Fibroblast of pulmonary artery (primary cell): Measurements from ENCODE around the gene OSM.

Experiments used
- DNase-seq: peaks from one replicate; pipeline ENCODE4 v3.0.0-alpha.2; 2010; ENCODE audit warnings: low read depth
- H3K4me3 ChIP-seq: replicated peaks from 2 replicates; pipeline ENCODE4 v1.5.1; 2011; ENCODE audit warnings: low read depth, mild to moderate bottlenecking, control low read depth, low read length, moderate library complexity
- CTCF ChIP-seq: IDR thresholded peaks from 2 replicates; pipeline ENCODE4 v1.5.1; 2011; ENCODE audit warnings: mild to moderate bottlenecking, control low read depth, low read length, inconsistent platforms; ENCODE audit errors: missing control alignments

The OSM gene

GRCh38 chr22:30309951-30310741 is 43.5 kb upstream of the OSM start:
- no peak overlapping the region for H3K4me3 ChIP-seq
- no peak for DNase-seq
- TF ChIP-seq CTCF = no peak

- TF ChIP-seq CTCF = no peak
- no peak overlapping the region for H3K4me3 ChIP-seq
- no peak for DNase-seq
These were observed 42.0 kb upstream of the OSM start for GRCh38 chr22:30308518-30309230.

GRCh38 chr22:30308093-30308492 is 41.4 kb upstream of the OSM start:
- DNase-seq = no peak
- H3K4me3 ChIP-seq = no peak overlapping the region
- TF ChIP-seq CTCF = no peak

DNA sequence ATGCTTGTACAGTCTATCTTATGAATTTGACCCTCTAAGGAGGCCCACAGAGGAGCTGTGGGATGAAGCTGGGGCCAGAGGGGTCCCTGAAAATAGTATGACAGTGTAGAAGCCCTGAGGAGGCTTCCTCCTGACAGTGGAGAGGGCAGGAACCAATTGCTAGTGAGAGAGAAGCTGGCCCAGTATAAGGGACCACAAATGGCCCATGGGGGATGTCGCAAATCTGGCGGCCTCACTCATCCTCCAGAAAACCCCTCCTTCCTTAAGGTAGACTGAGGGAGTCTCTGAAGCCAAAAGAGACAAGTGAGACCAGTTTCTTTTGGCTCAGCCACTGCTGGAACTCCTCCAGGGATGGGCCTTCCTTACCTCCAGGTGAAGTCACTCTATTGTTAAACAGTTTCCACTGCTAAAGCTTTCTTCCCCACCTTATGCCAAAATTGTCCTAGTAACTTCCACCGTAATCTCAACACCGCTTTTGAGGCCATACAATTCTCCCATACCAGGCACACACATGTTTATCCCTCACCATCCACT is 40.5 kb upstream of the OSM start:
- DNase-seq = no peak
- H3K4me3 ChIP-seq = no peak overlapping the region
- no peak for TF ChIP-seq CTCF

DNA sequence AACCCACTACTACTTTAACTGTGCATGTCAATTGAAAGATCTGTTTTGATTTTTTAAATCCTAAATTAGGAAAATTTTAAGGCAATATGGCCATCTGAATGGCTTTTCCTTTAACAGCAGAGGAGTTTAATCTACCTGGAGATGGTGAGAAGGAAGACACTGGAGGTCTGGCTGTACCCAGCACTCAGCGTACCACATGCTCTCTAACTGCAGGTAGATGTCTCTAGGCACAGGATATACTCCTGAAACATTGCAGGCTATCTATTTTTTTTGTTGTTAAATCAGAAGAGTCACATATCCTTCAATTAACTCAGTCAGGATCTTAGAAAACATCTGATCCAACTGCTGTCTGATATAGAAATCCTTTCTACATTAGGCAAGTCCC is 40.0 kb upstream of the OSM start:
- no peak overlapping the region for H3K4me3 ChIP-seq
- no peak for TF ChIP-seq CTCF
- no peak for DNase-seq

- DNase-seq = no peak
- no peak overlapping the region for H3K4me3 ChIP-seq
- TF ChIP-seq CTCF = no peak
These were observed 39.4 kb upstream of the OSM start for GRCh38 chr22:30305906-30306626.
